Amniotic stem cell (primary cell): ENCODE results near the gene CNOT6.

Experiments used
- DNase-seq: peaks from one replicate; lab custom pipeline; 2025; lab: John Stamatoyannopoulos, UW

CNOT6 gene

DNA sequence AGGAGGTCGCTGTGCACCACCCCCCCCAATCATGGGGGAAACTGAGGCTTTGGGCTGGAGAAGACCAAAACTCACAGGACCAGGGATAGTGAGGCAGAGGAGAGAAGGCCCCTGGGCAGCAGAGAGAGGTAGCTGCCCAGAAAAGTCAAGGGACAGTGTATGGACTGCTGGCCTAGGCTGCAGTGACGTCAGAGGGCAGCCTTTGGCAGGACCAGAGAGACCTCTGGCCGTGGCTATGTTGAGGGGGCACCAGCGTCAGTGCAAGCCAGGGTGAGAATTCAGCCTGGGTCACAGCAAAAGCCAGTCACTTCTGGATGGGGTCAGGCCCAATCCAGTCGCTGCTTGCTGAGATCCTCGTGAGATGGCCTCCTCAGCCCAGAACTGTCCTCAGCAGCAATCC lies 128.7 kb downstream of the CNOT6 start:
- no peak for DNase-seq

DNA sequence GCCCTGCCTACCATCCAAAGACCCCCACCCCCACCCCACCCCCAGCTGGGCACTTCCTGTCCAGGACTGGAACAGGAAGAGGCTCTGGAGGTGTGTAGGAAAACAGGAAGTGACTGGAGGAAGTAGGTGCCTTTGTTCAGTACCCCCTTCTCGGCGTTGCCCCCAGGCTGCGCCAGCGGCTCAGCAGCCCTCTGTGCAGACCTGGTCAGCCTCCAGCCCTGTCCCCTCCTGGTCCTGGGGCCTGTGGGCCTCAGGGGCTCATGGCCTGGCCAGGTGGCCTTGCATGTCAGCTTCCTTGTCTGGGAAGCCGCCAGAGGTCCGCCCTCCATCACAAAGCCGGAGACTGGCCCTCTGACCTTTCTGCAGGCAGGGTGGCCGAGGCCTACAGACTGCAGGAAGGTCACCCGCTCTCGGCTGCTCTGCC lies 129.2 kb downstream of the CNOT6 start:
- DNase-seq, result no peak

DNA sequence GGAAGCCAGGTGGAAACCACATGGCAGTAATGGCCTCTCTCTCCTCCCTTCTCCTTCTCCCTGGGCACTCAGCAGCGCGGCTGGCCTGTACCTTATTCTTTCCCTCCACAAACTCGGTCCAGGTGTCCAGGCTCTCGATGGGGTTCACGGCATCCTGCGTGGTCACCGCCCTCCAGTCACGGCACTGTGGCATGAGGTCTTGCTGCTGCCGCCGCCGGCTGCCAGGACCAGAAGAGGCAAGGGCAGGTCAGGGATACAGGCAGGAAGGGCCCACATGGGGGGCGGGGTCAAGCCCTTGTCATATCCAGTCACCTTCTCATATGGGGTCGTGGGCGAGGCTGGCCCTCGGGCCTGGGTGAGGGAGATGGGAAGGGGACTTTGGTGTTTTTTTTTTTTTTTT lies 129.7 kb downstream of the CNOT6 start:
- no peak for DNase-seq

DNA sequence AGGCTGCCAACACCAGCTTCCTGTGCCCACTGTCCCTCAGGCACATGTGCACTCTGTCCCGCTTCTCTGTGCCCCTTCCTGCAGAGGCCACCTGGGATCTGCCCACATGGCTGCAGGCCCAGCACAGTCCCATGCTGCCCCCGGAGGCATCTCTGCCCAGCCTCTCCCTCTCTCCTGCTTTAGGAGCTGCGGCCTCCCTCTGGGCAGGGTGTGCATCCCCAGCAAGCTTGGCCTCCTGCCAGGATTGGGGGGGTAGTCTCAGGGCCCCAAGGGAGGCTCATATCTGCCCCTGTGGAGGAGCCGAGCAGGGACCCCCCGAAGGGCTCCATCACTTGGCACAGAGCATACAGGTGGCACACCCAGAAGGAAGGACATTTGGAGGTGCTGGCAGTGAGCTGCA lies 130.4 kb downstream of the CNOT6 start:
- no peak for DNase-seq

DNA sequence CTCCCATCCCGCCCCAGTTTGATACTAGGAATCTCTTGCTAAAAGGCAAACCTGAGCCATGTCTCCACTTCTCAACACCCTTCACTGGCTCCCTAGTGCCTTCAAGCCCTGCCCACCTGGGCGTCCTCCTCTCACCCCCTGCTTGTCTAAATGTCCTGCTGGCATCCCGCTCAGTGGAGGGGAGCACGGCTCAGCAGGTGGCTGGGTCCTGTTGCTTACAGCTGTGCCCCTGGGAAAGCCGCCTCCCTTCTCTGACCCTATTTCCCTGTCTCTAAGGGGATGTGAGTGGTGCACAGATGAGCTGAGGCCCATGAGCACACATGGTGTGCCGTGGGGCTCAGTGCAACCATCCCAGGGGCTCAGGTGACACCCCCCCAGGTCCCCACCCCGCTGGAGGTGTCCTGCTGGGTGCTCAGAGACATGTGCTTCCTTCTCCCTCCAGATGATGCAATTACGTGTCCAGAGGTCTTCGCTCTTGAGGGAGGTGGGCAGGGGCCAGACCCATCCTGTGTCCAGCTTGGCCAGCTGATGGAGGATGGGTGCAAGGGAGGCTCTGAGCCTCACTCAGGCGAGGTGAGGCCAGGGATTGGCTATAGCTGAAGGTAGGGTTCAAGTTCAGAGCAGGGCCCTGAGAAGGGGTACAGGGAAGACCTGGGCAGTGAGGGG lies 131.1 kb downstream of the CNOT6 start:
- DNase-seq, result no peak

DNA sequence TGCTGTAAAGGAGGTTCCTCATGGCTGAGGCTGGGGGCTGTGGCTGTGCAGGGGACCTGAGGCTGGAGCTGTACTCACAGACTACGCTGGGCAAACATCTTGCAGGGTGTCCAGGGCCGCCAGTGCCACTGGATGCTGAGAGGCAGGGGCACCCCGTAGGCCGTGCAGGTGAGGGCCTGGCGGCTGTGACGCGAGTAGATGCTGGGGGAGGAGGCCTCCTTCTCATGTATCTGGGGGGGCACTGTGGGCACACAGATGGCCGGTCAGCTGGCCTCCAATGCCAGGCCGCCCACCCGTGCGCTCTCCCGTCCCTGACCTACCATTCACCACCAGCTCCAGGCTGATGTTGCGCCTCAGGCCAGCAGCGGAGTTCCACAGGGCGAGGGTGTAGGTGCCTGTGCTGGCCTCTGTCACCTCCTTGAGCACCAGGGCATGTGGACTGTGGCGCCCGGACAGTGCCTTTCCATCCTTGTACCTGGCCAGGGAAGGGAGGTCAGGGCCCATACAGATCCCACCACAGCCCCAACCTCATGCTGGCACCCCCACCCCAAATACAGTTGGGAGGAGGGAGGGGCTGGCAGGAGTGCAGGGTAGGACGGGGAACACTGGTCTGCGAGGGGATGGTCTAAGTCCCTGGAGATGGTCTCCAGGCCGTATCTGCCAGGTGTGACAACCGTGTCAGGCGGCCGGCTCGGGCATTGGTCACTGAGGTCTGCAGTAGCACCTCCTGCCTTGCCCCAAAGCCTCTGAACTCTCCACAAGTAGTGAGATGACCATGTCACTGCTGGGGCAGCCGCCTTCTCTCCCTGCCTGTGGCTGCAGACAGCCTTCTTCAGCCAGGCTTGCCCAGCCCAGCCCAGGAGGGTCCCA lies 131.8 kb downstream of the CNOT6 start:
- DNase-seq, result no peak

DNA sequence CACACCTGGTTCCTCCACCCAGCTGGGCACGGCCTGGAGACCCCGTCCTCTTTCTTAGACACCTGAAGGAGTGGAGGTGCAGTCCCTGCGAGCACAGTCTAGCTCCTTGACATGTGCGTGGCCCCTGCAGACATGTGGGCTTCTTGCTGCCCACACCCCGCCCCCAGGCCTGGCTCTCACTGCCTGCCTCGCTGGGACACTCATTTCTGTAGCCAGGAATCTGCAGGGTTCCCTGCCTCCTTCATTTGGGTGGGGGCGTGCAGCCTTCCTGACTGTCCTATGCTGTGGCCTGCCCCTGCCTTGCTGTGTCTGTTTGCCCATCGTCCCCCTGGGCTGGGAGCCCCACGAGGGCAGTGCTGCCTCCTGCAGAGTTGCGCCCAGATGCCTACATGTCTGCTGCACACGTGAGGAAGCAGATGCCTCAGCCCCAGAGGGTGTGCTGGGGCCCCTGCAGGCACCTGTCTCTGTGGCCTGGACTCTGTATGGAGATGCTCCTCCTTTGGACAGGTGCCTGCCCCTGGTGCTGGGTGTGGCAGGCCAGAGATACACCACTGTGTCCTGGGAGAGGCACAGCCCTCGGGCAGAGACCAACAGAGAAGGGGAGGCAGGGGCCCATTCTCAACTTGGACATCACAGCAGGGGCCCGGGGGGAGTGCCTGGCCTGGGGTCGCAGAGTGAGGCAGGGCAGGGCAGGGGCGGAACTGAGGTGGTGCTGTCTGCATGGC lies 132.6 kb downstream of the CNOT6 start:
- DNase-seq, result no peak

DNA sequence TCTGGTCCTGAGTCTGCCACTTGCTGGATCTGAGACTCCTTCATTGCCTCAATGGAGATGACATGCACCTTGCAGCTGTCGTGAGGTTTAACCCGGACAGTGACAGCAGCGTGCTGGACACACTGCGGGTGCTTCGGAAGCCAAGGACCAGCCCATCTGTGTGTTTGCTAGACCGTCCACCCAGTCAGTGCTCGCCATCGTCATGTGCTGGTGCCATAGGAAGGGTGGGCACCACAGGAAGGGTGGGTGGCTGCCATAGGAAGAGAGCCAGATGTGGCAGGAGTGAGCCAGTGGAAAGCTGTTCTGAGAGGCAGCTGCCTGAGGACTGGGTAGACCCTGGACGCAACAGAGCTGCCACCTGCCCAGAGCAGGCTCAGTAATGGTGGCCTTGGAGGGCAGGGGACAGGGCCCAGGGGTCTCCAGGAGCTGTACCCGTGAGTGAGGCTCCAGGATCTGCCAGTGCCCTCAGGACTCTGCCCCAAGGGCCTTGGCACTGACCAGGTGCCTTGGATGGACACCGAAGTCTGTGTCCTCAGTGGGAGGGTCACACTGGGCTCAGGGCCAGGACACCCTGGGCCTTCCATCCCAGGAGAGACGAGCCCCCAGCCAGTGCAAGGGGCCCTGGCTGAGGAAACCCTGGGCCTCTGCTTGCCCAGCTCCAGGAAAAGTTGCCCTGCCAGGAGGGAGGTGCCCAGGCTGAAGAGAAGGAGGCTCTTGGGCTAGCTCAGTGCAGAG lies 133.4 kb downstream of the CNOT6 start:
- DNase-seq, result no peak
